G401 (cell line): ENCODE results near the gene PPP2R2C. TPM values are rescaled to one million over a fixed set of nuclear protein-coding genes. Genes with fewer than 3 reads are reported as not detected.

ENCODE experiments used
- DNase-seq: peaks from one replicate; pipeline ENCODE4 v3.0.0-alpha.2; 2015; ENCODE audit warnings: low spot score
- in situ Hi-C: cut with HindIII; loops from 2 replicates; pipeline ENCODE4 v1.10.0; 2016; ENCODE audit warnings: low sequenced_read_pairs, mixed read lengths
- total RNA-seq: library from RNA; depleted of rRNA; stranded (reverse); fragments of >200 nt; shearing (Covaris generic); gene quantifications from 2 replicates; pipeline ENCODE4 v1.2.3, GENCODE V29; 2014

PPP2R2C gene
- total RNA-seq, 1 experiment from 2014 or later, result 3.3 TPM

DNA sequence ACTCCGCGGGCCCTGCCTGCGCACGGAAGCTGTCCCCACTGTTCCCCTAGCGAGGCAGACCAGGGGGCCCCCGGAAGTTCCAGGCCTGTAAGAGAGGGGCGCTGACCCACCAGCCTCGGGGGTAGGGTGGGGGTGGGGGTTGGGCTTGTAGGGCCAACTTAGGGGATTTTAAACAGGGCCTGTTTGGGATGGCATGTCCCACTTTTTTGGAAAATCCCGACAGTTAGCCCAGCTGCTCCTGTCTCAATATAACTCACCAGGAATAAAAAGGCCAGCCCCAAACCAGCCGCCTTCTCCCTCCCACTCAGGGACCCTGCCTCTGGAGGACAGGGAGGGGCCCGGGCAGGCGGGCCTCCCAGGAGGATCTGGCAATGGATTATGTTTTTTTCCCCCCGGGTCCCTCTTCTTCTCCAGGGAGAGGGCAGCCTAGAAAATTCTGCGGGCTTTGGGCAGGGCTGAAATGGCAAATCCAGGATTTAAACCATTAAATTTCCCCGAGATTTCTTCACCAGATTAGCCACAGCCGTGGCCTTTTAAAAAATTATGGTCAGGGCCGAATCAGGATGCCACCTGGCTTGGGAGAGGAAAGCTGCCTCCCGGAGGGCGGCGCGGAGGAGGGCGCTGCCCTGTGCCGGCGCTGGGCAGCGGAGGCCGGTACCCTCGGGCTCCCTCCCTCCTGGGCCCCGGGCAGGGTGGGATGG is 957 bp downstream of the PPP2R2C start:
- DNase-seq, result no peak
- in situ Hi-C loops, result no loop called here

DNA sequence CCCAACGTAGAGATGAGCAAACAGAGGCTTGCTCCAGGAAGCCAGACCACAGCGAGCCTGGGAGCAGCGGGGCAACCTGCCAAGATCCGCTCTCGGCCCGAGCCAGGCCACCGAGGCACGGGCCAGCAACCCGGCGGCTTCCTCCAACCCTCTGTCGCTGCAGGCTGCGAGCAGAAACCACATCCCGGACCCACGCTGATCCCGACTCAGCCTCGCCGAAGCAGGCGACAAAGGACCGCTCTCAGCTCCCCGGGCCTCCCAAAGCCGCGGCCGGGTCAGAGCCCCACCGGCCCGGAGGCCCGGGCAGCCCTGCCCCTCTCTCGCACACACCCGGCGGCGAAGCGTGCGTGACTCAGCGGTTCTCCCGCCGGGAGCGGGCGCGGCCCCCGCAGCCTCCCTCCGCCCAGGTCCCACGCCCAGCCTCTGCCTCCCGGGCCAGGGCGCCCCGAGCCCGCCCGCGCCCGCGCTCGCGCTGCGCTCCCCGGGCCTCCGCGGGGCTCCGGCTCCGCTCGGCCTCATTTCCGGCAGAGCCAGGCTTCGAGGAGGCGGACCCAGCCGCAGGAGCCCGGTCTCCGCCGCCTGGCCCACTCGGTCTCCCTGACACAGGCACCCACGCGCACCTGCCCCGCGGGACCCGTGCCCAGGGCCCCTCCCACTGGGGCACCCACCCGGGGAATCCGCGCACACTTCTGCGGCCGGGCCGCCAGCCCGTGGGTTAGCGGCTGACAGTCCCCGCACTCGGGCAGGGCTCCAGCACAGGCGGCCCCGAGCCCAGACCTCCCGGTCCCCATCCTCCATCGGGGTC is 1.7 kb downstream of the PPP2R2C start:
- in situ Hi-C loops, result no loop called here
- DNase-seq, result peak; percentile 85

DNA sequence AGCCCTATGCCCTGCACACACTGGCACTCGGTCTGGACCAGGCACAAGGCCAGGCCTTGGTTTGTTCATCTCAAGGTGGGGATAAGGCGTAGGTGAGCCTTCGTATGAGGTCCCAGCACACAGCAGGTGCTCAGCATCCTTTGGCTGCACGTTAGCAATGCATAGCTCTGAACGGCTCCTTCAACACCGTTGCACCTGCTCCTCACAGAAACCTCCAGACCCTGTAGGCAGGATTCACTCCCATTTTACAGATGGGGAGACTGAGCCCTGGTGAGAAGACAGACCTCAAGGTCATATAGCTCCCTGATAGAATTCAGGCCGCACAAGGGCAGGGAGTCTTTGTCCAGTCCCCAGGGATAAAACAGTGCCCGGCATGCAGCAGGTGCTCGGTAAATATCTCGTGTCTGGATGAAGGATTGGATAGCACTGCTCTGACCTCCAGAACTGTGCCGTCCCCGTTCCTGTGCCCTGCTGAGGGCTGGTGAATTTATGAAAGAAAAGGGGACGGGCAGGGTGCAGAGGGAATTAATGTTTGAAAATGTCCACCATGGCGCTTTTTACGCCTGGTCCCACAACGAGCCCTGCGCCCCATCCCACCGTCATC is 2.4 kb downstream of the PPP2R2C start:
- in situ Hi-C loops, result no loop called here
- DNase-seq, result no peak

DNA sequence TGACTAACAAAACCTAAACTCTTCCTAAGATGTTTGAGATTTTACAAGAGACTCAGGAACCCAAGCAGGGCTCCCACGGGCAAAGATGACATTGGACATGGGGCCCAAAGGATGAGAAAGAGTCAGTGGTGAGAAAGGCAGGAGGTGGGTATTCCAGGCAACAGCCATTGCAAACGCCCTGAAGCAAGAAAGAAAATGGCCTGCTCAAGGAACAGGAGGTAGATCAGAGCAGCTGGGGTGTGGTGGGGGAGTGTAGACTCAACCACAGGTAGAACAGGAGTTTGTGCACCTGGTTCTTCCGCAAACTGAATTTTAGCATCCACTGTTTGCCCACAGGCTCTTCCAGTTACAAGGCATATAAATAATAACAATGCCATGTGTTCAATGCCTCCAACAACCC is 3.3 kb downstream of the PPP2R2C start:
- in situ Hi-C loops, result no loop called here

DNA sequence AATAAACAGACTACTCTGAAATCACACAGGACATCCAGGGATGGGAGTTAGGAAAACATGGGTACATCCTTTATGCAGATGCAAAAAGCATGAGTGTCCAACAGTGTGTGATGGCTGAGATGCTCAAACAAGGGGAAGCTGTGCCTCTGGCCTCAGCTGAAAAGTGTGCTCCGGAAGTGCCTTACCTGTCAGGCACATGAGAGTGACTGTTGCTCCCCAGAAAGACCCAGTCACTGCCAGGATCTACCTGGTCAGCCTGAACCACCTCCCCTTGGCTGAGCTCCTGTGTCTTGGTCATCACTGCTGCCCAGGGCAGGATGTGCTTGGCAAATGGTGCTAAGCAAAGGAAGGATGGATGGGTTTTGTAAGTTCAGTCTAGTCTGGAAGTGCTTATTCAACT is 4.0 kb downstream of the PPP2R2C start:
- in situ Hi-C loops, result no loop called here
- DNase-seq, result no peak

More for the DNA sequence above, 3.3 kb downstream of the PPP2R2C start:
- DNase-seq, result no peak

DNA sequence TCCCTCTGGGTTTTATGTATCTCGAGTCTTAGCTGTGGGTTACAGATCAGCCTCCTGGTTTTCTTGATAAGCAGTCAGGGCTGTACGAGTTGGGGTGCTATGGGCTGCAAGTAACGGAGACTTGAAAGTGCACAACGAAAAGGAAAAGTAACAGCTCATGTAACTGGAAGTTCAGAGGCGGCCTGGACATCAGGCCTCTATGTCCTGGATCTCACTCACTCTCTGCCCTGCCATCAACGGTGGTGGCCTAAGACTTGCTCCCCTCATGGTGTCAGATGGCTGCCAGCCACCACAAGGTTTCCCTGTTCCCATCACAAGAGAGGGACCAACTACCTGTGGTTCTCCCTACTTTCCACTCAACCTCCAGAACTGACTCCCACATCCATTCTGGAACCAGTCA is 4.8 kb downstream of the PPP2R2C start:
- in situ Hi-C loops, result no loop called here
- no peak for DNase-seq

DNA sequence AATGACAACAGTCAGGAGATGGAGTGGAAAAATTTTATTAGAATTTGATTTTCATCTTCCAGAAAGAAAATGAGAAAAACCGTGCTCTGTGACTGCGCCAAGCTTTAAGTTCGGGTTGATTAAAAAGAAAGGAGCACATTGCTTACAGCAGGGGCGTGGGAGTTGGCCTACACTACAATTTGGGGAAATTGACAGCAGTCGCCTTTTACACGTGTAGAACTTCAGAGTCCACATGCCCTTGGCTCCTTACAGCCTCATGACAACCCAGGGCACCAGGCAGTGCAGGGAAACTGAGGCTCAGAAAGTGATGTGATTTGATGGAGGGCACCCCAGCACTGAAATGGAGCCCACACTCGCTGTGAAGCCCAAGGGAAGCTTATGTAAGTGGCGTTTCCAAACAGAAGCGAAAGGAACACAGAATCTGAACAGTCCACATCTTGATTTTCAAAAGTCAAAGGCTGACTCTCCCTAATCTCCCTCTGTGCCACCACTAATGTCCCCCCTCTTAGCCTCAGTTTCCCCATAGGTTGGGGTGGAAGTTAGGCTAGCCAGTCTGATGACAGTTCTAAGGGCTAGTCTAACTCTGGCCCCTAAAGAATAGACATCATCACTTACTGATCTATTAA is 5.5 kb downstream of the PPP2R2C start:
- in situ Hi-C loops, result no loop called here
- DNase-seq, result no peak

DNA sequence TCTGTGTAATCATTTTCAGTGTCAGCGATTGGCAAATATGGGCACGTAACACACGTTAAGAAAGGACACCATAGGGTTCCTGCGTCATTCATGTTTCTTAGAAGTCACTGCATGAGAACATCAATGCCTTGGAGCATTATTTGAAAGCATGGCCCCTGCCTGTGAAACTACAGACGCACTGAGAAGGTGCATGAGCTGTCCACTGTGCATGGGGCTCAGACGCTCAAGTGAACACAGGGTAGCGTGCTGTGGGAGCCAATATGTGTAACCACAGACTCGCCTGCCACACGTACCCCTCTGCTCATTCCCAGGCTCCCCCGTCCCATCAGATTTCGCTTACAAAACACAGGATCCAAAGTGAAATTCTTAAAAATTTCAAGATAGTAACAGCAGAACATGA is 6.5 kb downstream of the PPP2R2C start:
- DNase-seq, result no peak
- in situ Hi-C loops, result no loop called here

DNA sequence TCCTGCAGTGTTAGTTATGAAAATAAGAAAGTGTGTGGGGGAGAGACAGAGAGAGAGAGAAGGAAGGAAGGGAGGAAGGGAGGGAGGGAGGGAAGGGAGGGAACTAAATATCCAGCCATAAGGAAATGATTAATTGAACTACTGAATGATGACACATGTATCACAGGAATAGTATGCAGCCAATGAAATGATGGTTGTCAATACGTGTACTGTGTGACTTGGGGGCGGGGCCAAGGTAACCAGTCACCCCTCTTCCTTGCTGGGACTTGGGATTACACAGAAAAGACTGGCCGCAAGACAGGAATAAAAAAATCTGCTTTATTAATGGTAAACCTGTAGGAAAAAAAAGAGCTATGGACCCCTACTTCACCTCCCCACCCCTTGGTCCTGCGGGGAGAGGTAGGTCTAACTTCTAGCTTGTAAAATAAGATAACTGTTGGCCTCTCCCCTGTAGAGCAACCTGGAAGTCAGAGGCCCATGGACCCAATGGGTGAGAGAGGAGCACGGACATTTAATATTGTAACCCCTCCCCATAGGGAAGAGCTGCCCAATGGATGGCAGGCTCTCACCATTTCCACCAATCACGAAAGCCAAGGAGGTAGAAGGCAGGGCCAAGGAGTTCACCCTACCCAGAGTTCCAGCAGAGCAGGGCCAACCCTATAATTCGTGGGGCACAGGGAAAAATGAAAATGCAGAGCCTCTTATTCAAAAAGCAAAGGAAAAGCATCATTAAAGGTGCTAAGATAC is 7.4 kb downstream of the PPP2R2C start:
- in situ Hi-C loops, result no loop called here
- no peak for DNase-seq

DNA sequence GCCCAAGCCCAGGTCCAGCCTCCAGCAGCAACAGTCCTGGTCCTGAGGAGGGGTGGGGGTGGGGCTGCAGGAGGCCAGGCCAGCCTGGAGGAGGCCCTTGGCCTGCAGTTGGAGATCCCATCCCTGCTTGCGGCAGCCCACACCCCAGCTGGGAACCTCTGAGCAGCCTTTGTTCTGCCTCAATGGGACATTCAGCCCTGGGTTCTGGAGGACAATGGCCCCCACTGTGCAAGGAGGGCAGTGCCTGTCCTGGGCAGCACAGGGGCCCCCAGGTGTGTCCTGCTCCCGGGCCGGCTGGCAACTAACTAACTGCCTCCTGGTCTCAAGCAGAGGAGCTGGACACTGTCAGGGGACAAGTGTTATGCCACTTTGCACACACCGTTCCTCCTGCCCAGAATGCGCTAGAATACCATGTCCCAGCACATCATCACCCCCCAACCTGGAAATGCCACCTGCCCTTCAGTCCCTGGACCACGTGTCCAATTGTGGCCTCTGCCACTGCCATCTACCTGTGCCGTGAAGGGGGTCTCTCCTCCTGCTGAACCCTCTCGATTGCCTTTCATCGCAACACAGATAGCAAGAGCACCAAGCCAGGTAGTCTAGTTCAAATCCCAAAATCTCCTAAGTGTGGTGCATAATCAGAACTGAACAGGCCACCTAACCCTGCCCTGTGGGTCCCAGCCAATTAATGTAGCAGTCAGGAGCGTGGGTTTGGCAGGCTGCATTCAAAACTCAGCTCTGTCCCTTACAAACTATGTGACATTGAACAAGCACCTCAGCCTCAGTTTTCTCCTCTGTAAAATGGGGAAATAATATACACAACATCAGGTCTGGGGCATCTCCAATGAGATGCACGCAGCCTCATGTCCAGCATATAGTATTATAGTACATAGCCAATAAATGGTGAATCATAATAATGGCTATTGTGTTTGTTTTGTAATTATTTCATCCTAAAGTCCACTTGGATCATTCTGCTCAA is 8.8 kb downstream of the PPP2R2C start:
- in situ Hi-C loops, result no loop called here
- no peak for DNase-seq

DNA sequence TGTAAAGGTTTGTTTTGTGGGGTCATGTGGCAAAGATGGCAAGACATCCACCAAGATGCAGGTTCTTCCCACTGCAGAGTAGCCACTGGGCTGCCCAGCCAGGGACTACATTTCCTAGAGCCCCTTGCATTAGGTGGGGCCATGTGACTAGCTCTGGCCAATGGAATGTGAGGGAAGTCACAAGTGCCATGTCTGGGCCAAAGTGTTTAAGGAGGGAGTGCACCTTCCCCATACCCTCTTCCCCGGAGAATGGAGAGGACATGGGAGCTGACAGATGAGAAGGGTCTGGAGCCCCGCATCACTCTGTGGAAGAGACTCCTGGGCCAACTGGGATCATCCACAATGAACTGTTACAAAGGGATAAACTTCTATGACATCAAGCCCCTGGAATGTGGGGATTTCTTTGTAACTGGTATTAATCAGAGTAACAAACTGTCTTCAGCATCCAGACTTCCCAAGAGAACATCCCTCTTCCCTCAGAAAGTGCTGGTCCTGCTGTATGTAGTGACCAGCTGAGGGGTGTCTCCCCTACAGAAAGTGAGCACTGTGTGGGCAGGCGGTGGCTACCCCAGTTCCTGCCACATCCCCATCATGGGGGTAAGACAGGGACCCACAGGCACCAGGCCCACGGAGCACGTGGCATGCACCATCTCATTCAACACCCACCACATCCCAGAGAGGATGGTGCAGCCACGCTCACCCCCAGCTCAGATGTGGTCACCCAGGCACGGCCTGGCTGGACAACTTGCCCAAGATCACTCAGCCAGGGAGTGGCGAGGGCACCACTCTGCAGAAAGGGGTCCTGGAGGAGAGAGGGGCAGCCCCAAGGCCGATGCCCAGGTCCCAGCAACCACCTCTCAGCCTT is 10.9 kb downstream of the PPP2R2C start:
- no peak for DNase-seq
- in situ Hi-C loops, result no loop called here

DNA sequence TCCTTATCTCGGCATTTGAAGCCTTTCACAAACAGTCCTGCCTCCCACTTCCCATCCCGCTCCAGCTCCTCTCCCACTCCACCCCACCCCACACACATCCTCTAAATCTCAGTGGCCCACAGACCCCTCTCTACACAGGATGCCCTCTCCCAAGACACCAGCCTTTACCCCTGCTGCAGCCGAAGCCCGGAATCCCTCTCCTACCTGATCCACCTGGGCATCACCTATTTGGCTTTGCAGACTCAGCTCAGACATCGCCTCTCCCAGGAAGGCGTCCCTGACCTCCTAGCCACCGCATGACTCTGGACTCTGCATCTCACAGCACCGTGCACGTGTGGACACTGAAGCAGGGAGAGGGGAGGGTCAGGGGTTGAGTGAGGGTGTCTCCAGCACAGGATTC is 11.5 kb downstream of the PPP2R2C start:
- no peak for DNase-seq
- in situ Hi-C loops, result no loop called here

DNA sequence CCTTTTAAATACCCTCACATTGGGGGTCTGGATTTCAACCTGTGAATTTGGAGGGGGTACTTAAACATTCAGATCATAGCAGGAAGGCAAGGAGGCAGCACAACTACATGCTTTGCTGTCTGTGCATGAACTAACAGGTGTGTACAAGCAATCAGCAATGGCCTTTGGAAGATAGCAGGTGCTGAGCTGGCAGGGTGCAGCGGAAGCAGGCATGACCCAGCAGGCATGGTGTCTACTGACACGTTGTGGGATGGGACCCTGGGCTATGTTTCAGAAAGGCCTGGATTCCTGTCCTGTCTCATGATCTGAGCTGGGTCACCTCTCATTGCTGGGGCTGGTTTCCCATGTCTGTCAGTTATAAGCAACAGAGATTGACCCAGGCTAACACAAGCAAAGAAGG is 13.9 kb downstream of the PPP2R2C start:
- in situ Hi-C loops, result no loop called here
- no peak for DNase-seq

DNA sequence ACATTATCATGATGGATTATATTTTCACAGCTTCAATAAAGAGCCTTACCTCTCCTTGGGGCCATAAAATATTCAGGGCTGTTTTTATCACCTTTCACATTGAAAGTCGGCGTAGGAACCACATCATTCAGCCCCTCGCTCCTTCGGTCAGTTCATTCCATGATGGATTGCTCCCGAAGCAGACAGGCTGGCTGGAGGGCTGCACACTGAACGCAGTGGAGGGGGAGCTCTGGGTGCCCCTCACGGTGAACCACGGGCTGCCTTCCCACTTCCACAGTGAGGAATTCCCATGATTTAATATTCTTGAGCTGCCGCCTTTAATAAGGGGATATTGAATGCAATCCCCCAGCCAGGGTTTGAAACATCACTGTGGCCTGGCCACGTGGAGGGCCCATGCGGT is 16.0 kb downstream of the PPP2R2C start:
- in situ Hi-C loops, result no loop called here
- no peak for DNase-seq

DNA sequence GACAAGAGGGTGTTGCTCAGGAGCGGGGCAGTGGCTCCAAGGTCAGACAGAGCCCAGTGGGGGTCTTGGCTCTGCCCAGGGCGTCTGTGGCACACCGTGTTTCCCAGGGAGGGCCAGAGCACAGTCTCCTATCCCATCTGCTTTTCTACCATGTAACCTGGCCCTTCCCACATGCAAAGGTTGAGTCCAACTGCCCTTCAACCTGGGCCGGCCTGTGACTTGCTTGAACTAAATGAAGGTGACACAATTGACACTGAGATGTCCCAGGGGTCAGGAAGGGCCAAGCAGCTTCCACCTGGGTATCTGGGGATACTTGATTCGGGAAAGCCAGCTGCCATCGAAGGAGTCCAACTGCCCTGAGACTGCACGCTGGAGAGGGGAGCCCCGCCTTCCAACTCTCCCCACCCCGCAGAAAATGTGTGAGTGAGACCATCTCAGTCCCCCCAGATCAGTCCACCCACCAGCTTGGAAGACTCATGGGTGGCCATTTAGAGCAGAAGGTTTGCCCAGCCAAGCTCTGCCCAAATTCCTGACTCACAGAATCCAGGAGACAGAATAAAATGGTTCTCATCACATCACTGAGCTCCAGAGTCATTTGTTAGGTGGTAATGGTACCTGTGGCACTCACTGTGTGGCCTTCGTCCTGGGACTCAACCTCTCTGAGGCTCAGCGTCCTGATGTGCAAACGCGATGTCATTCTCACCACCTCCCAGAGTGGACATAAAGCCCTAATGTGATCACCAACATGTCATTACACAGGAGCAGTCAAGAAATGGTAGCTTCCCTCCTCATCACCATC is 18.1 kb downstream of the PPP2R2C start:
- in situ Hi-C loops, result no loop called here
- DNase-seq, result no peak

DNA sequence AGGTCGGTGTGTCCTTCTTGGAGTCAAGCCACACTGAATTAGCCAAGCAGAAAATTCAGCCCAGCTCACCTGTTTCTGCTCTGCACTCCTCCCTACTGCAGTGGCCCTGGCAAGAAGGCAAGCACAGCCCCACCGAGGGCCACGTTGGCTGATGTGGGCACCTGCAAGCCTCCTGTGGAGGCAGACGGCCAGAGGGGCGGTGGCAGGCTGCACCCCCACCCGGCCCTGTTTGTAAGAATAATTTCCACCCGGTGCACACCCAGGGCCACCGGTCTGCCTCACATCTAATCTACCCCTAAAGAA is 18.8 kb downstream of the PPP2R2C start:
- in situ Hi-C loops, result no loop called here

More for the DNA sequence above, 18.8 kb downstream of the PPP2R2C start:
- DNase-seq, result peak; percentile 73
